Measurements from ENCODE around the gene EPYC.

Gene EPYC

GRCh38 chr12:90947869-90948268 is 56.9 kb downstream of the EPYC start:
- DNase-seq (ENCODE audit: low read depth), result no peak
- TF ChIP-seq, protein P1, sequence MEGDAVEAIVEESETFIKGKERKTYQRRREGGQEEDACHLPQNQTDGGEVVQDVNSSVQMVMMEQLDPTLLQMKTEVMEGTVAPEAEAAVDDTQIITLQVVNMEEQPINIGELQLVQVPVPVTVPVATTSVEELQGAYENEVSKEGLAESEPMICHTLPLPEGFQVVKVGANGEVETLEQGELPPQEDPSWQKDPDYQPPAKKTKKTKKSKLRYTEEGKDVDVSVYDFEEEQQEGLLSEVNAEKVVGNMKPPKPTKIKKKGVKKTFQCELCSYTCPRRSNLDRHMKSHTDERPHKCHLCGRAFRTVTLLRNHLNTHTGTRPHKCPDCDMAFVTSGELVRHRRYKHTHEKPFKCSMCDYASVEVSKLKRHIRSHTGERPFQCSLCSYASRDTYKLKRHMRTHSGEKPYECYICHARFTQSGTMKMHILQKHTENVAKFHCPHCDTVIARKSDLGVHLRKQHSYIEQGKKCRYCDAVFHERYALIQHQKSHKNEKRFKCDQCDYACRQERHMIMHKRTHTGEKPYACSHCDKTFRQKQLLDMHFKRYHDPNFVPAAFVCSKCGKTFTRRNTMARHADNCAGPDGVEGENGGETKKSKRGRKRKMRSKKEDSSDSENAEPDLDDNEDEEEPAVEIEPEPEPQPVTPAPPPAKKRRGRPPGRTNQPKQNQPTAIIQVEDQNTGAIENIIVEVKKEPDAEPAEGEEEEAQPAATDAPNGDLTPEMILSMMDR (conservative IDR thresholded peaks at IDR 0.05; ENCODE audit: low read depth, low read length), result no peak
- no peak overlapping the region for H3K4me3 ChIP-seq (ENCODE audit: low read length)

GRCh38 chr12:90945070-90945649 is 59.6 kb downstream of the EPYC start:
- no peak overlapping the region for H3K4me3 ChIP-seq (ENCODE audit: low read length)
- DNase-seq (ENCODE audit: low read depth), result no peak
- TF ChIP-seq, protein P1 (conservative IDR thresholded peaks at IDR 0.05; ENCODE audit: low read depth, low read length), result peak; percentile 45

DNA sequence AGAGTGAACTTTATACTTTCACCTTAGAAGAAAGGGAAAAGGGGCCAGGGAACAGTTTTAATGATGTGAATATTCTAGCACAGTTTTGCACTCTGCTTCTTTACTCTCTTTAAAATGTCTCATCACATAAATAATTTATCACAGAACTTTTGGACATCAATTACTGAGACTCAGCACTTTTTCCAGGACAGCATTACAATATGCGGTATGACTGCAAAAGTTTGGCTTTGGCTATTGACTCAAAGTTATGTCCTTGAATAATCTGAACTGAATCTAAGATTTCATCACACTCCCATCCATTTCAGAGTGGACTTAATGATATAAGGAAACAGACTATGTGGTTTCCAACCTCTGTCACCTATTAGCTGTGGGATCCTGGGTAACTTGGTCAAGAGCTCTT is 61.5 kb downstream of the EPYC start:
- H3K4me3 ChIP-seq (ENCODE audit: low read length), result no peak overlapping the region
- TF ChIP-seq, protein P1 (conservative IDR thresholded peaks at IDR 0.05; ENCODE audit: low read depth, low read length), result no peak
- DNase-seq (ENCODE audit: low read depth), result no peak

- TF ChIP-seq, protein P1 (conservative IDR thresholded peaks at IDR 0.05; ENCODE audit: low read depth, low read length), result peak; percentile 67
- H3K4me3 ChIP-seq (ENCODE audit: low read length), result no peak overlapping the region
- peak; percentile 46 for DNase-seq (ENCODE audit: low read depth)
These were observed 63.8 kb downstream of the EPYC start for GRCh38 chr12:90940872-90941499.

DNA sequence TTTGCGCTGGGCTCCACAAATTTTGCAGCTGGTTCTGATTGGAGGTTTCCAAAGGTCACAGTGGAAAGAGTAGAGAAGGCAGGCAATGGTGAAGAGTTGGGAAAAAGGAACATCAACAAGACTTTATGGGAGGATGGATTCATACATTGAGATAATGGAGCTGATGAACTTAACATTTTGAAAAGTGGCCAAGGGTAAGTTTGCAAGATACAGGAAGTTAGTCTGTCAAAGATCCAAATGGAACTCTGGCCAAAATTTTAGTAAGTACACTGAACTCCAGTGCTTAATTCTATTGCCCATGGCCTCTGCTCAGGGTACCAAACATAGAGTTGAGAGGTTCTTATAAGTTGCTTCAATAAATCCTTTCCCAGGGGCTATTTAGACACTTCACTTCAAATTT is 65.4 kb downstream of the EPYC start:
- TF ChIP-seq, protein P1 (conservative IDR thresholded peaks at IDR 0.05; ENCODE audit: low read depth, low read length), result no peak
- H3K4me3 ChIP-seq (ENCODE audit: low read length), result no peak overlapping the region
- DNase-seq (ENCODE audit: low read depth), result no peak

DNA sequence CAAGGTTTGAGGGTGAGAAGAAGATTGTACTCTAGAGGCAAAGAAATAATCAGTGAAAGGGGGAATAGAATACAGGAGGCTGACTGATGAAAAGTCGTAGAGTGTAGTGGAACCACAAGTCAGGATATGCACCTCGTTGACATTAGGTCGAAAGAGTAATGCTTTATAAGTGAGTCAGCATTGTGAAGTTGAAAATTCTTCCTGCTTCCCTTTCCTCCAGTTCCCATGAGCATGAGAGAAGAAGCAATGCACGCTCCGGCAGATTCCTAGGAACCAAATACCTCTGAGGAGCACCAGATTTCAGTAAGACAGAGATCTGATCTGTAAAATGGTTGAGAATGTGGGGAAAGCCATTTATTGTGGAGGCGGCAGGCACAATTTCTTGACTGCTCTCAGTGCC is 66.3 kb downstream of the EPYC start:
- TF ChIP-seq, protein P1 (conservative IDR thresholded peaks at IDR 0.05; ENCODE audit: low read depth, low read length), result no peak
- no peak overlapping the region for H3K4me3 ChIP-seq (ENCODE audit: low read length)
- peak; percentile 55 for DNase-seq (ENCODE audit: low read depth)

- no peak overlapping the region for H3K4me3 ChIP-seq (ENCODE audit: low read length)
- TF ChIP-seq, protein P1 (conservative IDR thresholded peaks at IDR 0.05; ENCODE audit: low read depth, low read length), result no peak
- no peak for DNase-seq (ENCODE audit: low read depth)
These were observed 67.1 kb downstream of the EPYC start for GRCh38 chr12:90937651-90938050.
